Activated T-helper 1 cell treated with anti-CD3 and anti-CD28 coated beads, Interleukin-12 subunit alpha, Interleukin-12 subunit beta, Interleukin-2, Interleukin-4 antibody, amounts not matched to agents 30 ng/mL and 10 ng/mL and 1 ng/mL, durations not matched to agents 14 hours and 24 hours and 36 hours (primary cell): ENCODE data around the gene UGT2A1. TPM values are rescaled to one million over a fixed set of nuclear protein-coding genes. Genes with fewer than 3 reads are reported as not detected.

Experiments used
- DNase-seq: peaks from one replicate; pipeline ENCODE4 v3.0.0; 2021; ENCODE audit warnings: low spot score
- H3K27ac Mint-ChIP-seq: one replicate; pipeline ENCODE4 v1.8.0; 2021; ENCODE audit warnings: mild to moderate bottlenecking, mixed read lengths
- H3K27me3 Mint-ChIP-seq: one replicate; pipeline ENCODE4 v1.8.0; 2022; ENCODE audit warnings: mild to moderate bottlenecking, moderate library complexity, mixed read lengths; ENCODE audit not compliant: insufficient read depth
- H3K36me3 Mint-ChIP-seq: one replicate; pipeline ENCODE4 v1.8.0; 2021; ENCODE audit warnings: low read depth, mixed read lengths
- H3K4me1 Mint-ChIP-seq: one replicate; pipeline ENCODE4 v1.8.0; 2021; ENCODE audit warnings: low read depth, mixed read lengths
- H3K4me3 Mint-ChIP-seq: one replicate; pipeline ENCODE4 v1.8.0; 2021; ENCODE audit warnings: mild to moderate bottlenecking, moderate library complexity, mixed read lengths
- H3K9me3 Mint-ChIP-seq: one replicate; pipeline ENCODE4 v1.8.0; 2021; ENCODE audit warnings: mixed read lengths
- intact Hi-C: fragments of 100-400 bp; cut with micrococcal nuclease; formaldehyde crosslinking; loops from one replicate; pipeline ENCODE4 v1.15.1; 2024
- total RNA-seq: library from RNA; stranded (reverse); gene quantifications from 2 replicates; pipeline ENCODE4 v1.2.3, GENCODE V29; 2022

Gene UGT2A1
- total RNA-seq, 1 donor from 2014 or later: not detected

DNA sequence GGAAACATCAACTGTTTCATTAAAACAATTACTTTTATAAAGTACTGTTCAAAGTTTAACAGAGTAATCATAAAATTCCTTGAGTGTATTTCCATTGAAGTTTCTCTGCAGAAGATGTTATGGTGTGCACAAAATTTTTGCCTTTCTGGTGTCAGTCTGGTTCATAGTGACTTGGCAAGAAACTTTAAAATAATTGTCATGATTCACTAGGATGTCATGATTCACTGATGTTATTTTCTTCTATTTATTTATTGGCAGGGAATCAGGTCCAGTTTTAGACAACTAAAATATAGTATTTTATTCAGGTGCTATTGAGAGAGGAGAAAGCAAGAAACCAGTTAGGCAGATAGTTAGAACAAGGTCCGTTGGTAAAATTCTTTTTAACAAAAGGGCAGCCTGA lies 3.8 kb downstream of the UGT2A1 start:
- Mint-ChIP-seq H3K27me3 (no peaks in the 10 kb centered on the region), H3K4me3 (no peak overlapping the region), H3K4me1 (no peaks in the 10 kb centered on the region), H3K27ac (no peak overlapping the region), H3K36me3 (no peaks in the 10 kb centered on the region), H3K9me3 (no peaks in the 10 kb centered on the region)
- no peak for DNase-seq
- intact Hi-C loops: no loop called here

GRCh38 chr4:69642961-69643360 lies 10.1 kb downstream of the UGT2A1 start:
- intact Hi-C loops: no loop called here
- Mint-ChIP-seq H3K9me3 (no peaks in the 10 kb centered on the region), H3K27ac (no peak overlapping the region)

GRCh38 chr4:69640289-69640688 lies 12.8 kb downstream of the UGT2A1 start:
- H3K4me1 Mint-ChIP-seq: no peaks in the 10 kb centered on the region
- H3K9me3 Mint-ChIP-seq: no peaks in the 10 kb centered on the region
- no peak overlapping the region for H3K4me3 Mint-ChIP-seq
- H3K27ac Mint-ChIP-seq: no peak overlapping the region
- DNase-seq: no peak
- intact Hi-C loops: no loop called here
- no peaks in the 10 kb centered on the region for H3K27me3 Mint-ChIP-seq
- no peaks in the 10 kb centered on the region for H3K36me3 Mint-ChIP-seq

More at GRCh38 chr4:69642961-69643360, 10.1 kb downstream of the UGT2A1 start:
- Mint-ChIP-seq H3K36me3 (no peaks in the 10 kb centered on the region), H3K4me1 (no peaks in the 10 kb centered on the region), H3K4me3 (no peak overlapping the region), H3K27me3 (no peaks in the 10 kb centered on the region)
- no peak for DNase-seq

DNA sequence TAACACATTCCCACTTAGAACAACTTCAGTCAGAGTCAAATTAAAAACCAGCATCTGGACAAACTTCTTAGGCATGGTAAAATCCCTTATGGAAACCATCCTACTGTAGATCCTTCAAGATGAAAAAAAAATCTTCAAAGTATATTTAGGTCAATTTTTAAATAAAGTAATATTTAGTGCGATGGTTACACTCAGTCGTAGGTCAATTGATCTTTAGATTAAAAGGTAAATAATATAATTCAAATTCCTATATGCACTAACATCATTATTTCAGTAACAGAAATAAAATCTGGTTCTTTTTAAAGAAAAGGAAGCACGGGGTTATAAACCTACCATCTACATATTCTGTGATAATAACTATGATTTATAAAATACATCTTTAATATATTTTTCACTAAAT lies 13.5 kb downstream of the UGT2A1 start, which contains the start of gene UGT2A2:
TSS of gene UGT2A2 (minus strand) at position 101 of the 400 bp plus-strand sequence. CDS start at position 99, 2 bp downstream.
- Mint-ChIP-seq H3K9me3 (no peaks in the 10 kb centered on the region), H3K4me3 (no peak within 1 kb of the TSS), H3K36me3 (no peaks in the 10 kb centered on the region), H3K4me1 (no peaks in the 10 kb centered on the region), H3K27ac (no peak within 1 kb of the TSS), H3K27me3 (no peaks in the 10 kb centered on the region)
- DNase-seq: no peak
- intact Hi-C loops: no loop called here

GRCh38 chr4:69617083-69617694 lies 35.9 kb downstream of the UGT2A1 start:
- no peak for DNase-seq
- Mint-ChIP-seq H3K4me3 (no peak overlapping the region), H3K27me3 (no peaks in the 10 kb centered on the region), H3K4me1 (no peaks in the 10 kb centered on the region), H3K36me3 (no peaks in the 10 kb centered on the region), H3K9me3 (no peaks in the 10 kb centered on the region), H3K27ac (no peak overlapping the region)
- intact Hi-C loops: no loop called here

DNA sequence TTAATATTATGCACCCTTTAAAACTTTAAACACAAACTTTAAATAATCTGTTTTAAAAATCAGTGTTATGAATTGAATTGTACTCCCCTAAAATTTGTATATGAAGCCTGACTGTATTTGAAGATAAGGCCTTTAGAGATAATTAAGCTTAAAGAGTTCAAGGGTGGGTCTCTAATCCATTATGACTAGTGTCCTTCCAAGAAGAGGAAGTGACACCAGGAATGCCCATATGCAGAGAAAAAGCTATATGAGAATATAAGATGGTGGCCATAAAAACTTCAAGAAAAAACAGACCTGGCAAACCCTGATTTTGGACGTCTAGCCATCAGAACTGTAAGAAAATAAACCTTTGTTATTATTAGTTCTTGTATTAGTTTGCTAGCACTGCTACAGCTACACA lies 42.6 kb downstream of the UGT2A1 start:
- H3K27me3 Mint-ChIP-seq: no peaks in the 10 kb centered on the region

DNA sequence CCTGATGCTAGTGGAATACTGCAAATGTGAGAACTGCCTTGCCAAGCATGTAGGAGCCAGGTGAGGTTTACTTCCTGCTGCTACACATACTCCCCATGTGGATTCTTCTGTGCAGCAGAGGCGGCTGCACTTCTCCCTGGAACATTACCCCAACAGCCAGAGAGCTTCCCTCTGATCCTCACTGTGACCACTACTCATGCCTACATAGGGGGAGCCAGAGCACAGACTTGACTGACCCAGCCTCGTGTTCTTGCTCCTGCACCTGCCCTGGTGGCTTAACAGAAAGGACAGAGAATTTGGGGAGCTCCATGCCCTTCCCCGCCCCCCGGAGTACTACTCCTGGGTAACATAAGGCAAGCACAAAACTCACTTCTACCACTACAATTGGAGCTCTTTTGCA lies 52.0 kb downstream of the UGT2A1 start:
- no peak for DNase-seq
- no peak overlapping the region for H3K4me3 Mint-ChIP-seq
- no peaks in the 10 kb centered on the region for H3K4me1 Mint-ChIP-seq
- H3K9me3 Mint-ChIP-seq: no peaks in the 10 kb centered on the region
- intact Hi-C loops: no loop called here
- H3K27me3 Mint-ChIP-seq: no peaks in the 10 kb centered on the region
- H3K27ac Mint-ChIP-seq: no peak overlapping the region
- H3K36me3 Mint-ChIP-seq: no peaks in the 10 kb centered on the region

More for the DNA sequence above, 42.6 kb downstream of the UGT2A1 start:
- intact Hi-C loops: no loop called here
- Mint-ChIP-seq H3K9me3 (no peaks in the 10 kb centered on the region), H3K4me1 (no peaks in the 10 kb centered on the region), H3K36me3 (no peaks in the 10 kb centered on the region), H3K4me3 (no peak overlapping the region), H3K27ac (no peak overlapping the region)
- no peak for DNase-seq

- Mint-ChIP-seq H3K27me3 (no peaks in the 10 kb centered on the region), H3K36me3 (no peaks in the 10 kb centered on the region), H3K4me1 (no peaks in the 10 kb centered on the region), H3K27ac (no peak overlapping the region), H3K9me3 (no peaks in the 10 kb centered on the region), H3K4me3 (no peak overlapping the region)
- no peak for DNase-seq
- intact Hi-C loops: no loop called here
Measured at GRCh38 chr4:69600013-69600412, 53.0 kb downstream of the UGT2A1 start.

GRCh38 chr4:69594382-69594781 lies 58.7 kb downstream of the UGT2A1 start:
- H3K36me3 Mint-ChIP-seq: no peaks in the 10 kb centered on the region
- no peaks in the 10 kb centered on the region for H3K27me3 Mint-ChIP-seq
- no peak overlapping the region for H3K27ac Mint-ChIP-seq
- no peak overlapping the region for H3K4me3 Mint-ChIP-seq
- no peak for DNase-seq
- H3K9me3 Mint-ChIP-seq: no peaks in the 10 kb centered on the region
- H3K4me1 Mint-ChIP-seq: no peaks in the 10 kb centered on the region
- intact Hi-C loops: no loop called here

DNA sequence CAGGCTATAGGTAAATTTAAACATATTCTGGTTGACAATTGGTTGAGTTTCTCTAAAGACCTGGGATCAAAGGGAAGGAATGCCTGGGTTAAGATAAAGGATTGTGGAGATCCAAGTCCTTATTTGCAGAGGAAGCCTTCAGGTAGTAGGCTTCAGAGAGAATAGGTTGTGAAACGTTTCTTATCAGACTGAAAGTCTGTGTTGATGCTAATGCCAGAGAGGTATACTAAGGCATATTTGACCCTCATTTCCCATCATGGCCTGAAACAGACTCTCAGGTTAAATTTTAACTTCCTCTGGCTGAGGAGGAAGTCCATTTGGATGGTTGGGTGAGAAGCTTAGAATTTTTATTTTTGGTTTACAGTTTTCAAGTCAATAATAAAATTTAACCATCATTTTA lies 61.7 kb downstream of the UGT2A1 start:
- no peaks in the 10 kb centered on the region for H3K9me3 Mint-ChIP-seq
- H3K27me3 Mint-ChIP-seq: no peaks in the 10 kb centered on the region
- intact Hi-C loops: no loop called here
- DNase-seq: no peak
- H3K4me1 Mint-ChIP-seq: no peaks in the 10 kb centered on the region
- H3K4me3 Mint-ChIP-seq: no peak overlapping the region
- no peaks in the 10 kb centered on the region for H3K36me3 Mint-ChIP-seq
- no peak overlapping the region for H3K27ac Mint-ChIP-seq

GRCh38 chr4:69589884-69590283 lies 63.2 kb downstream of the UGT2A1 start:
- Mint-ChIP-seq H3K27me3 (no peaks in the 10 kb centered on the region), H3K4me3 (no peak overlapping the region), H3K9me3 (no peaks in the 10 kb centered on the region), H3K4me1 (no peaks in the 10 kb centered on the region), H3K36me3 (no peaks in the 10 kb centered on the region), H3K27ac (no peak overlapping the region)
- no peak for DNase-seq
- intact Hi-C loops: no loop called here

- H3K4me3 Mint-ChIP-seq: no peak overlapping the region
- H3K27ac Mint-ChIP-seq: no peak overlapping the region
- no peaks in the 10 kb centered on the region for H3K4me1 Mint-ChIP-seq
- intact Hi-C loops: no loop called here
- H3K36me3 Mint-ChIP-seq: no peaks in the 10 kb centered on the region
- H3K27me3 Mint-ChIP-seq: no peaks in the 10 kb centered on the region
- no peak for DNase-seq
- no peaks in the 10 kb centered on the region for H3K9me3 Mint-ChIP-seq
Measured at GRCh38 chr4:69584135-69584534, 68.9 kb downstream of the UGT2A1 start.

DNA sequence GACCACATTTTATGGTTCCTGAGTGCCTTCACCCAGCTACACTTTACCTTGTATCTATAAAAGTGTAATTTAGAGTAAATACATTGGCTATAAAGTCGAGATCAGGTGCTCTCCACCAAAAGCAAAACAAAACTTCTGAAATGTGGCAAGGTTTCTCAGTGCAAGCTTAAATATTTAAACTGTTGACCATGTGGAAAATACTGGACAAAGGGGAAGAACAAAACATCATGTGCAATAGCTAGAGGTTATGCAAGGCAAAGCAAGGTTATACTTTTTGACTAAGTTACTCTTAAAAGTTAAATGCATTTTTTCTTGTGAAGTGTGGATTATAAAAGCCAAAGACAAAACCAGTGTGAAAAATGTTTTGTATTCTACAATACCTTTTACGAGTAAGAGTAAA lies 69.5 kb downstream of the UGT2A1 start:
- Mint-ChIP-seq H3K4me3 (no peak overlapping the region), H3K27ac (no peak overlapping the region), H3K36me3 (no peaks in the 10 kb centered on the region), H3K4me1 (no peaks in the 10 kb centered on the region), H3K9me3 (no peaks in the 10 kb centered on the region), H3K27me3 (no peaks in the 10 kb centered on the region)
- no peak for DNase-seq
- intact Hi-C loops: no loop called here

DNA sequence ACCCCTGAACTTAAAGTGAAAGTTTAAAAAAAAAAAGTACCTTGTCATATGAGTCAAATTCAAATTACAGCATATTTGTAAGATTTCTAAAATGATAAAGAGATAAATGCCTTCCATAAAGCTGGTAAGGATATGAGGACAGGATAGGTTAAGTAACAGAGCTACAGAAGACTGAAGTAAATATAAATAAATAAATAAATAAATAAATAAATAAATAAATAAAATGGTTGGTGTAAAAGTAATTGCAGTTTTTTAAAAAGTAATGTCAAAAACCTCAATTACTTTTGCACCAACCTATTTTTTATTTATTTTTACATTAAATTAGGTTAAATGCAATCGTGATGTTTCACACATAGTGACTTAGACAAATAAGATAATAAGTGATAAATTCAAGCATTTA lies 75.8 kb downstream of the UGT2A1 start:
- intact Hi-C loops: no loop called here
- Mint-ChIP-seq H3K9me3 (no peaks in the 10 kb centered on the region), H3K27me3 (no peaks in the 10 kb centered on the region), H3K4me3 (no peak overlapping the region), H3K4me1 (no peaks in the 10 kb centered on the region), H3K36me3 (no peaks in the 10 kb centered on the region), H3K27ac (no peak overlapping the region)
- no peak for DNase-seq
